ENCODE measurements around the gene POU2AF1.

DNA sequence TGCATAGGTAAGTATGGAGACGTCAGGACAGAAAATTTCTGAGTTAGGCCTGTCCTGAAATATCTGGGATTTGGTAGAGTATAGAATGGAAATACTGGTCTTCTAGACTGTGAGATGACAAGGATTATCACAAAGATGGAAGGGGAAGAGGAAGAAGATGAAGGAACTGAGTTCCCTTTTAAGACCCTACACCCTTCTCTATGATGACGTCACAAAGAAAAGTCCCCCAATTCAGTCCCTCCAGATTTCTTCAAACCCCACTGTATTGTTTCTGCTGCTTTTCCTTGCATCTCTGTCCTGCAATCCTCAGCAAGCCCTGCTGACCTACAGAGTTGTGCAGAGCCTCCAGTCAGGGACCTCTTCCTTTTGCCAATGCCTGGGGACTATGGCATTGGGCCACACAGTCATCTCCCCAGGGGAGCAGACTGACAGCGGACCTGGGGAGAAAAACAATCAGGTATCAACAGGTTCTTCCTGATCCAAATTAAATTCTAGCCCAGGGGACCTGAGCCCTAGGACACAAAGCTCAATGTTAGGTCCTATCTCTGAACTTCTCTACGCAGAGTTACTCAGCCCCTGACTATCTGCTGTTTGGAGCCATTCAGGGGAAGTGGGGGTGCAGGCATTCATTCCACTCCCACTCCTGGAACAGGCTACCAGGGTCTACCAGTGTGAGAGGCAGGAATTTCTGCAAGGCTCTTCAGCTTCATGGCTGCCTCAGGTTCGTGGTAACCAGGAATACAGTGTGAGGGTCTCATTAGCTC, 49.2 kb upstream of the POU2AF1 start:
- TF ChIP-seq POLR2A (IDR thresholded peaks at IDR 0.05) = no peak
- TF ChIP-seq, protein P1, sequence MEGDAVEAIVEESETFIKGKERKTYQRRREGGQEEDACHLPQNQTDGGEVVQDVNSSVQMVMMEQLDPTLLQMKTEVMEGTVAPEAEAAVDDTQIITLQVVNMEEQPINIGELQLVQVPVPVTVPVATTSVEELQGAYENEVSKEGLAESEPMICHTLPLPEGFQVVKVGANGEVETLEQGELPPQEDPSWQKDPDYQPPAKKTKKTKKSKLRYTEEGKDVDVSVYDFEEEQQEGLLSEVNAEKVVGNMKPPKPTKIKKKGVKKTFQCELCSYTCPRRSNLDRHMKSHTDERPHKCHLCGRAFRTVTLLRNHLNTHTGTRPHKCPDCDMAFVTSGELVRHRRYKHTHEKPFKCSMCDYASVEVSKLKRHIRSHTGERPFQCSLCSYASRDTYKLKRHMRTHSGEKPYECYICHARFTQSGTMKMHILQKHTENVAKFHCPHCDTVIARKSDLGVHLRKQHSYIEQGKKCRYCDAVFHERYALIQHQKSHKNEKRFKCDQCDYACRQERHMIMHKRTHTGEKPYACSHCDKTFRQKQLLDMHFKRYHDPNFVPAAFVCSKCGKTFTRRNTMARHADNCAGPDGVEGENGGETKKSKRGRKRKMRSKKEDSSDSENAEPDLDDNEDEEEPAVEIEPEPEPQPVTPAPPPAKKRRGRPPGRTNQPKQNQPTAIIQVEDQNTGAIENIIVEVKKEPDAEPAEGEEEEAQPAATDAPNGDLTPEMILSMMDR (IDR thresholded peaks at IDR 0.05) = no peak
- no peak for TF ChIP-seq POLR2AphosphoS5 (IDR thresholded peaks at IDR 0.05)
- no peak for TF ChIP-seq EP300 (IDR thresholded peaks at IDR 0.05; ENCODE audit: low read depth)
